ENCODE results near the gene BRD4. TPM values are rescaled to one million over a fixed set of nuclear protein-coding genes. Genes with fewer than 3 reads are reported as not detected.

Gene BRD4
- polyA plus RNA-seq, 2 of the 4 experiments (the other 2 are of a cell fraction): 8.3 to 22.5 TPM

DNA sequence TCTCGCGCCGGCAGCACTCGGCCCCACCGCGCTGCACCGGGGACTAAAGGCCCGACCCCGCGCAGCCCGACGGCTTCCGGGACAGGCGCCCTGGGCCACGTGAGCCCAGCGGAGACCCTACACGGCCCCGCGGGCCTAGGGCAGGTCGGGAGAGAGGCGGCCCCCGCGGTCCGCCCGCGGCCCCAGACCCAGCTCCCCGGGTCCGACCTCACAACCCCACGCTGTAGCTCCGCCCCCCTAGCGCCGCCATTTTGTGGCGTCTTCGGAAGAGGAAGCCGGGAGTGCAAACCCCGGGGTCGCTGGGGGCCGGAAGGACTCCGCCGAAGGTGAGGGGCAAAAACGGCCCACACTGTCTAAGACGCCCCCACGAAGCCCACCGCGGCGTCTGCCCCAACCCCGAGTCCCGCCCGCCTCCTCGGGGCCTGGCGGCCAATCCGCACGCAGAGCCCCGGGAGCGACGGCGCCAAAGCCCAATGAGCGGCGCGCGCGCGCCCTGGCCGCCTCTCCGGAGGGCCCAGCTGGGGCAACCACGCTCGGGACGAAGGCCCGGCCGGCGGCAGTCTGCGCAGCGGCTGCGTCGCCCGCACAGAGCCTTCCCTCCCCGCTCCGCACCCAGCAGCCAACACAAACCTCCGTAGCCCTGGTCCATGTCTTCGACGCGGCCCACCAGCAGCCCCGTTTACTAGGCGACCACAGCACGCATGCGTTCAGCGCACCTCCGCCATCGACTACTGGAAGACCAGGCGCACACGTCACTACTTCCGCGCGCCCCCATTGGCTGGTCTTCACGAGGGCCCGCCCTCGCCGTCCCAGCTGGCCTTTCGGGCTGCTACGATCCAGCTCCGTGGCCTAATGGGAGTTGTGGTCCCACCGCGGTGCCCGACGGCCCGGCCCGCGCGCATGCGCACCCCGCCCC lies 47.0 kb upstream of the BRD4 start, which contains the start of gene AKAP8 (continued):
- TF ChIP-seq ZFP36 (IDR thresholded peaks at IDR 0.05; ENCODE audit: borderline replicate concordance, partially characterized antibody): no peak
- no peak for TF ChIP-seq FOSB (CRISPR knock-in tag; IDR thresholded peaks at IDR 0.05)
- TF ChIP-seq, protein P1, sequence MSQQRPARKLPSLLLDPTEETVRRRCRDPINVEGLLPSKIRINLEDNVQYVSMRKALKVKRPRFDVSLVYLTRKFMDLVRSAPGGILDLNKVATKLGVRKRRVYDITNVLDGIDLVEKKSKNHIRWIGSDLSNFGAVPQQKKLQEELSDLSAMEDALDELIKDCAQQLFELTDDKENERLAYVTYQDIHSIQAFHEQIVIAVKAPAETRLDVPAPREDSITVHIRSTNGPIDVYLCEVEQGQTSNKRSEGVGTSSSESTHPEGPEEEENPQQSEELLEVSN (IDR thresholded peaks at IDR 0.05; ENCODE audit: borderline replicate concordance, low read depth): no peak
- TF ChIP-seq, protein P2, sequence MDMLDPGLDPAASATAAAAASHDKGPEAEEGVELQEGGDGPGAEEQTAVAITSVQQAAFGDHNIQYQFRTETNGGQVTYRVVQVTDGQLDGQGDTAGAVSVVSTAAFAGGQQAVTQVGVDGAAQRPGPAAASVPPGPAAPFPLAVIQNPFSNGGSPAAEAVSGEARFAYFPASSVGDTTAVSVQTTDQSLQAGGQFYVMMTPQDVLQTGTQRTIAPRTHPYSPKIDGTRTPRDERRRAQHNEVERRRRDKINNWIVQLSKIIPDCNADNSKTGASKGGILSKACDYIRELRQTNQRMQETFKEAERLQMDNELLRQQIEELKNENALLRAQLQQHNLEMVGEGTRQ (IDR thresholded peaks at IDR 0.05): no peak
- peak; percentile 86; the same call in 1 of the 2 replicates for TF ChIP-seq POLR2AphosphoS2 (conservative IDR thresholded peaks at IDR 0.05; ENCODE audit: low read length)
- no peak for TF ChIP-seq RNF2 (IDR thresholded peaks at IDR 0.05; ENCODE audit: borderline replicate concordance, low read depth)
- no peak for TF ChIP-seq MAZ (IDR thresholded peaks at IDR 0.05; ENCODE audit: borderline replicate concordance, low read depth, low read length)
- TF ChIP-seq, protein P3, sequence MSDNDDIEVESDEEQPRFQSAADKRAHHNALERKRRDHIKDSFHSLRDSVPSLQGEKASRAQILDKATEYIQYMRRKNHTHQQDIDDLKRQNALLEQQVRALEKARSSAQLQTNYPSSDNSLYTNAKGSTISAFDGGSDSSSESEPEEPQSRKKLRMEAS (IDR thresholded peaks at IDR 0.05): no peak
- TF ChIP-seq, protein P4, sequence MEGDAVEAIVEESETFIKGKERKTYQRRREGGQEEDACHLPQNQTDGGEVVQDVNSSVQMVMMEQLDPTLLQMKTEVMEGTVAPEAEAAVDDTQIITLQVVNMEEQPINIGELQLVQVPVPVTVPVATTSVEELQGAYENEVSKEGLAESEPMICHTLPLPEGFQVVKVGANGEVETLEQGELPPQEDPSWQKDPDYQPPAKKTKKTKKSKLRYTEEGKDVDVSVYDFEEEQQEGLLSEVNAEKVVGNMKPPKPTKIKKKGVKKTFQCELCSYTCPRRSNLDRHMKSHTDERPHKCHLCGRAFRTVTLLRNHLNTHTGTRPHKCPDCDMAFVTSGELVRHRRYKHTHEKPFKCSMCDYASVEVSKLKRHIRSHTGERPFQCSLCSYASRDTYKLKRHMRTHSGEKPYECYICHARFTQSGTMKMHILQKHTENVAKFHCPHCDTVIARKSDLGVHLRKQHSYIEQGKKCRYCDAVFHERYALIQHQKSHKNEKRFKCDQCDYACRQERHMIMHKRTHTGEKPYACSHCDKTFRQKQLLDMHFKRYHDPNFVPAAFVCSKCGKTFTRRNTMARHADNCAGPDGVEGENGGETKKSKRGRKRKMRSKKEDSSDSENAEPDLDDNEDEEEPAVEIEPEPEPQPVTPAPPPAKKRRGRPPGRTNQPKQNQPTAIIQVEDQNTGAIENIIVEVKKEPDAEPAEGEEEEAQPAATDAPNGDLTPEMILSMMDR (IDR thresholded peaks at IDR 0.05): no peak
- peak; percentile 53 for TF ChIP-seq POLR2A (IDR thresholded peaks at IDR 0.05; ENCODE audit: low read length)
- TF ChIP-seq HOXB5 (CRISPR knock-in tag; IDR thresholded peaks at IDR 0.05): no peak
- TF ChIP-seq JUN (IDR thresholded peaks at IDR 0.05): peak in 1 of 2 experiments; percentile 59; a peak in 2 of 5 replicates
- TF ChIP-seq SMC3 (IDR thresholded peaks at IDR 0.05): no peak
- TF ChIP-seq, protein P5, sequence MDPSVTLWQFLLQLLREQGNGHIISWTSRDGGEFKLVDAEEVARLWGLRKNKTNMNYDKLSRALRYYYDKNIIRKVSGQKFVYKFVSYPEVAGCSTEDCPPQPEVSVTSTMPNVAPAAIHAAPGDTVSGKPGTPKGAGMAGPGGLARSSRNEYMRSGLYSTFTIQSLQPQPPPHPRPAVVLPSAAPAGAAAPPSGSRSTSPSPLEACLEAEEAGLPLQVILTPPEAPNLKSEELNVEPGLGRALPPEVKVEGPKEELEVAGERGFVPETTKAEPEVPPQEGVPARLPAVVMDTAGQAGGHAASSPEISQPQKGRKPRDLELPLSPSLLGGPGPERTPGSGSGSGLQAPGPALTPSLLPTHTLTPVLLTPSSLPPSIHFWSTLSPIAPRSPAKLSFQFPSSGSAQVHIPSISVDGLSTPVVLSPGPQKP (IDR thresholded peaks at IDR 0.05; ENCODE audit: low read depth, low read length): no peak
- TF ChIP-seq HEYL (CRISPR knock-in tag; IDR thresholded peaks at IDR 0.05): no peak
- no peak for TF ChIP-seq FOXS1 (CRISPR knock-in tag; IDR thresholded peaks at IDR 0.05)
- no peak for TF ChIP-seq CHD4 (IDR thresholded peaks at IDR 0.05; ENCODE audit: borderline replicate concordance)
- TF ChIP-seq ESRRA (IDR thresholded peaks at IDR 0.05; ENCODE audit: borderline replicate concordance, low read length): no peak
- TF ChIP-seq ZC3H11A (IDR thresholded peaks at IDR 0.05): no peak
- TF ChIP-seq CHD2 (IDR thresholded peaks at IDR 0.05; ENCODE audit: low read length, partially characterized antibody): no peak
- no peak for TF ChIP-seq HOXA7 (CRISPR knock-in tag; IDR thresholded peaks at IDR 0.05)

DNA sequence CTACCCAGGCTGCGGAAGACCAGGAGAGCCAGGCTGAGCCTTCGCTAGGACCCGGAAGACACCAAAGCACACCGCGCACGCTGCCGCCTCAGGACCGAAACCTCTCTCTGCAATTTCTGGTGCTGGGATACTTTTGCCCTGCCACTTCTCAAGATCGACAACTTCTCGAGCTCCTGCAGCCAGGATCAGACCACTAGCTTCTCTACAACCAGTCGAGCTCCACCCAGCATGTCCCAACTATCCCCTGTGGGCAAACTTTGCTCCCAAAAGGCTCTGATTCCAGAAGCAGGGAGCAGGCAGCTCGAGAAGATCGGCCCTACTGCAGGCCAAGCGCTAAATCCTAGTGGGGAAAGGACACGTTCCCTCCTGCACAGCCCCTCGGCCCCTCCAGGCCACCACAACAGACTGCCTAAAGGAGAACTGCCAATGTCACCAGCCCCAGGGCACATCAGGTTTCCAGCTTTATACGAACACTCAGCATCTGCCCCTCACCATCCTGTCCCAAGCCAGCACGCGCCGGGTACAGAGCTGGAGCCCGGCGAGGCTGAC lies 46.3 kb upstream of the BRD4 start:
- no peak for FAIRE-seq

More for the DNA sequence above, 46.3 kb upstream of the BRD4 start:
- TF ChIP-seq MAZ (IDR thresholded peaks at IDR 0.05; ENCODE audit: borderline replicate concordance, low read depth, low read length) (no peak), NR3C1 (IDR thresholded peaks at IDR 0.05) (no peak), RARB (CRISPR knock-in tag; IDR thresholded peaks at IDR 0.05) (no peak)
- TF ChIP-seq, protein P4 (IDR thresholded peaks at IDR 0.05): no peak
- TF ChIP-seq, protein P2 (IDR thresholded peaks at IDR 0.05): no peak
- WGBS (ENCODE audit: missing lambda C conversion rate): 0% methylated on average over 15 of the region's 22 CpGs
- Histone ChIP-seq H3K4me2 (peak overlapping the region; percentile 88), H3K9me3 (no peaks in the 10 kb centered on the region), H3K4me3 (peak overlapping the region; percentile 69), H3K27ac (peak overlapping the region; percentile 99), H3K4me1 (peaks cover 22% of the 10 kb centered on the region)
- POLR2A ChIA-PET: interaction anchor here (0.6 to 2.4 kb wide), 6 partner anchors 19 to 54 kb away, joined by 3 to 34 read pairs (median 4); partner anchors contain the start of gene AKAP8L
- CTCF ChIA-PET: interaction anchor here (0.9 to 1.7 kb wide), 5 partner anchors 21 to 201 kb away, joined by 3 to 5 read pairs (median 4); no protein-coding TSS in a partner anchor
- peak; percentile 18 to 31 for DNase-seq (ENCODE audit: low read depth in 1 of 2, low spot score in 1 of 2)
- ATAC-seq: peak; percentile 11 to 35; a peak in 4 of 6 replicates

All from A549 (cell line).